Ovary (tissue), 9 donors: ENCODE measurements around the gene SIK2. TPM values are rescaled to one million over a fixed set of nuclear protein-coding genes. Genes with fewer than 3 reads are reported as not detected.

Experiments
- DNase-seq, 5 donors: peaks; one replicate each; pipeline ENCODE4 v3.0.0-alpha.2; 2019 to 2020
- H3K27ac ChIP-seq, 2 donors: fragments of 200-600 bp; one replicate each; pipeline versions ENCODE4 v1.5.1 to v1.8.0; 2019 to 2022
- H3K27me3 ChIP-seq: fragments of 200-600 bp; one replicate; pipeline ENCODE4 v1.8.0; 2022
- H3K36me3 ChIP-seq: fragments of 200-600 bp; sonication (generic); one replicate; pipeline ENCODE4 v1.5.1; 2019
- H3K4me1 ChIP-seq: one replicate; pipeline ENCODE4 v1.8.1; 2013; ENCODE audit warnings: mild to moderate bottlenecking, moderate library complexity; ENCODE audit not compliant: insufficient read depth
- H3K4me3 ChIP-seq: fragments of 200-600 bp; sonication (generic); one replicate; pipeline ENCODE4 v1.5.1; 2017
- H3K9me3 ChIP-seq, 2 donors: fragments of 200-600 bp in 1 of 2; sonication (generic) in 1 of 2; one replicate each; pipeline versions ENCODE4 v1.5.1 to v1.8.1; 2013 to 2019; ENCODE audit warnings: mild to moderate bottlenecking in 1 of 2, moderate library complexity in 1 of 2
- CTCF ChIP-seq, 3 donors: fragments of 450-650 bp in 2 of 3; fragments of 200-600 bp in 1 of 3; IDR thresholded peaks; one replicate each; pipeline versions ENCODE4 v1.5.1 to v1.8.0; 2016 to 2022; ENCODE audit warnings: antibody characterized with exemption in 3 of 3, mild to moderate bottlenecking in 1 of 3
- EP300 ChIP-seq: sonication (generic); formaldehyde crosslinking; IDR thresholded peaks from one replicate; pipeline ENCODE4 v1.6.1; 2017; ENCODE audit warnings: antibody characterized with exemption
- POLR2A ChIP-seq: fragments of 450-650 bp; IDR thresholded peaks from one replicate; pipeline ENCODE4 v1.6.1; 2017; ENCODE audit warnings: antibody characterized with exemption, mild to moderate bottlenecking, moderate library complexity
- WGBS, 3 donors: extraction: QIAGEN DNeasy Blood & Tissue Kit in 1 of 3; methylation state at CpG; one replicate each; pipeline versions ENCODE4 v1.1.5 to v1.1.7; 2013 to 2017; 5-methylcytosine and 5-hydroxymethylcytosine counted together
- intact Hi-C, 4 donors: fragments of 100-400 bp; cut with DNase I; formaldehyde crosslinking; loops; one replicate each; pipeline versions ENCODE4 v1.11.0 to v1.15.1; 2022 to 2023
- polyA plus RNA-seq, 2 donors: library from polyadenylated mRNA; stranded (reverse); fragments of 200-250 nt in 1 of 2; fragments of 350-450 nt in 1 of 2; fragmentation: Illumina TruSeq in 1 of 2; extraction: RNeasy Lipid Tissue Mini Kit (QIAGEN cat#74804) in 1 of 2; gene quantifications; one replicate each; pipeline ENCODE4 v1.2.3, GENCODE V29; 2013 to 2014
- total RNA-seq, 7 donors: library from RNA; depleted of rRNA in 2 of 7; stranded (reverse); fragments of >200 nt in 2 of 7; fragmentation: NEBNext Ultra II Directional in 3 of 7; extraction: Animal tissue kit (Norgen Biotek cat#: 25700) in 3 of 7; gene quantifications; one replicate each; pipeline versions ENCODE4 v1.1.0 to v1.2.4, GENCODE V29; 2016 to 2023
- donor health status: DM: no; HTN: no; CAD: no; lungs with moderate emphysema.
- donor health status: DM: no; HTN: no; CAD: no.
- donor health status: Bipolar disorder and iron deficiency.
- donor health status: DM: yes; HTN: yes; CAD: no.
- donor health status: DM: no; HTN: no; CAD: no.
- donor health status: DM: yes; HTN: yes; CAD: no.

SIK2 gene
- total and polyA plus RNA-seq, 9 donors = 13.7 to 50.5 (median 26.8) TPM

DNA sequence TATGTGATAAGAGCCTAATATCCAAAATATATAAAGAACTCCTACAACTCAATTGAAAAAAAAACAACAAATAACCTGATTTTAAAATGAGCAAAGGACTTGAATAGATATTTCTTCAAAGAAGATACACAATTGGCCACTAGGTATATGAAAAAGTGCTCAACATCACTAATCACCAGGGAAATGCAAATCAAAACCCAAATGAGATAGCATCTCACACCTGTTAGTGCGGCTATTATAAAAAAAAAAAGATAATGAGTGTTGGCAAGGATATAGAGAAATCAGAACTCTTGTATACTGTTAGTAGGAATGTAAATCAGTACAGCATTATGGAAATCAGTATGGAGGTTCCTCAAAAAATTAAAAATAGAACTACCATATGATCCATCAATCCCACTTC is 5.9 kb upstream of the SIK2 start:
- H3K4me1 ChIP-seq = no peaks in the 10 kb centered on the region
- H3K36me3 ChIP-seq = no peaks in the 10 kb centered on the region
- DNase-seq = no peak
- H3K27me3 ChIP-seq = no peaks in the 10 kb centered on the region
- intact Hi-C loops = no loop called here
- WGBS, 3 donors = 85 to 92% (median 90%) methylated on average over 1 of the region's 1 CpG
- no peak overlapping the region for H3K27ac ChIP-seq
- H3K4me3 ChIP-seq = no peak overlapping the region
- TF ChIP-seq CTCF (IDR thresholded peaks at IDR 0.05) (no peak), POLR2A (no peak), EP300 (no peak)
- no peaks in the 10 kb centered on the region for H3K9me3 ChIP-seq

DNA sequence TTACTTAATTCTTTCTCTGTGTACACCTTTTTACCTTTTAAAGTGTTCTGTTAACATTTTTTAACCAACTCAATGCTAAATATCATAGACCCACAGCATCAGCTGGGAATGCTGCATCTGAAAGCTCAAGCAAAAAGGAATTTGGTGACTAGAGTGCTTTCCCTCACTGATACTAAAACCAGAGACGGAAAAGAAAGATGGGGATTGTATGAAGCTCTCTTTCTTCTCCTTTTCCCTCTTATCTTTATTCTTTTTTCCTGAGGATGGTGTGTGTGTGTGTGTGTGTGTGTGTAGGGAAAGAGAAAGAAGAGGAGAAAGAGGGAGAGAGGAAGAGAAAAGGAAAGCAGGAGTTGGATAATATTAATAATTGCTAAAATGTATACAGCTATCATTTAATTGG is 4.1 kb upstream of the SIK2 start:
- no peak for DNase-seq
- Histone ChIP-seq H3K4me3 (no peak overlapping the region), H3K36me3 (no peaks in the 10 kb centered on the region), H3K4me1 (no peaks in the 10 kb centered on the region), H3K27me3 (no peaks in the 10 kb centered on the region), H3K9me3 (no peaks in the 10 kb centered on the region), H3K27ac (peak overlapping the region in 1 of 2 donors; percentile 16)
- intact Hi-C loops = no loop called here
- TF ChIP-seq POLR2A = no peak
- TF ChIP-seq CTCF (IDR thresholded peaks at IDR 0.05) = no peak
- TF ChIP-seq EP300 = no peak
- WGBS, 3 donors = 19 to 30% (median 21%) methylated on average over 1 of the region's 1 CpG

DNA sequence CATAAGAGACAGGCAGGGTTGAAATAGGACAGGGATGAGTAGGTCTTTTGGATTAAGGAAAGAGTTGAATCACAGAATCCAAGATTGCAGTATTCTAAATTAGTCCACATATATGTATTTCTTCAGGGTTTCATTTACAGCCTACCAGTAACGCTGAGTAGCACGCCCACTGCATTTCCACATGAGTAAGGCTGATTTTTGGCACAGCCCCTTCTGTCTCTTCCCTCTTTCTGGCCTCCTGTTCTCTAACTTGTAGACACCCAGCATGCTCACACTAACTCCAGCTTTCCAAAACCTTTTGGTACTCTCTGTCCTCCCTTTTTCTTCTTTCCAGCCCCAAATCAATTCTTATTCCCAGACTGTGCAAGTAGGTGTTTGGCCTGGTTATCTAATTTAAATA is 3.7 kb upstream of the SIK2 start:
- Histone ChIP-seq H3K4me3 (no peak overlapping the region), H3K36me3 (no peaks in the 10 kb centered on the region), H3K9me3 (no peaks in the 10 kb centered on the region), H3K27ac (peak overlapping the region in 1 of 2 donors; percentile 16), H3K27me3 (no peaks in the 10 kb centered on the region), H3K4me1 (no peaks in the 10 kb centered on the region)
- DNase-seq = peak in 2 of 5 donors; percentile 59 to 77
- no peak for TF ChIP-seq CTCF (IDR thresholded peaks at IDR 0.05)
- TF ChIP-seq EP300 = no peak
- 36 to 41% (median 40%) methylated on average over 2 of the region's 2 CpGs for WGBS, 3 donors
- intact Hi-C loops = no loop called here

DNA sequence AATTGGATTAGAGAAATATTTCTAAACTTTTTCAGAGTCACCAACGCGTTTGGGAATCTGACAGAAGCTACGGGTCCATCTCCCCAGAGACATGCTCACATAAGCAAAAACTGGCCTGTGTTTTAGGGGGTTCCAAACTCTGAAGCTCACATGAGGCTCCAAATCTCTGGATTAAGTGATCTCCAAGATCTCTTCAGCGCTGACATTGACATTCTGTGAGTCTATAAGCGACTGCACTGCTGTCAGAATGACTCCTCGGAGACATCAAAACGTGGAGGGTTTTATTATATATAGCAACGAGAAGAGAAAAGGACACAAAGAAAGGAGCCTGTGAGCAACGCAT is 642 bp upstream of the SIK2 start:
- TF ChIP-seq CTCF (IDR thresholded peaks at IDR 0.05) = no peak
- no peak for TF ChIP-seq POLR2A
- TF ChIP-seq EP300 = no peak
- H3K27me3 ChIP-seq = no peaks in the 10 kb centered on the region
- no peaks in the 10 kb centered on the region for H3K9me3 ChIP-seq
- intact Hi-C loops = loop anchor here in 3 of 4 donors (5.0 to 10.0 kb wide), 3 partner anchors 133 to 176 kb away; partner anchors contain the start of gene PPP2R1B (in 1 of the 3)
- H3K27ac ChIP-seq = peak overlapping the region; percentile 4 to 100
- DNase-seq = no peak
- 14 to 20% (median 17%) methylated on average over 9 of the region's 9 CpGs for WGBS, 3 donors
- peak overlapping the region; percentile 66 for H3K4me3 ChIP-seq
- H3K4me1 ChIP-seq = peaks cover 3% of the 10 kb centered on the region
- H3K36me3 ChIP-seq = no peaks in the 10 kb centered on the region
